HepG2 (cell line): ENCODE results near the gene LOXL3. TPM values are rescaled to one million over a fixed set of nuclear protein-coding genes. Genes with fewer than 3 reads are reported as not detected.
A peak's percentile ranks its signal among the peaks of the same experiment; 100 is the strongest.

Experiments
- AKAP8 ChIP-seq: sonication (generic); formaldehyde crosslinking; IDR thresholded peaks from 2 replicates; pipeline ENCODE4 v1.5.1; 2020; ENCODE audit warnings: mild to moderate bottlenecking, missing genetic modification reagents
- ARID2 ChIP-seq: sonication (generic); formaldehyde crosslinking; IDR thresholded peaks from 2 replicates; pipeline ENCODE4 v1.8.1; 2022; ENCODE audit warnings: mild to moderate bottlenecking, missing genetic modification reagents, borderline replicate concordance
- CBX1 ChIP-seq: IDR thresholded peaks from one replicate; pipeline ENCODE4 v1.6.1; 2016; ENCODE audit warnings: antibody characterized with exemption, low read depth
- MAFK ChIP-seq, 2 experiments: IDR thresholded peaks in 1 of 2; conservative IDR thresholded peaks in 1 of 2; 2 replicates each; pipeline ENCODE4 v1.6.1; 2011; ENCODE audit warnings: improper control_type of control experiment in 2 of 2, low read length in 2 of 2
- RBM22 ChIP-seq: fragments of 200-400 bp; formaldehyde crosslinking; optimal IDR thresholded peaks from 2 replicates; pipeline ENCODE3; 2017; ENCODE audit warnings: mild to moderate bottlenecking, low read length, moderate library complexity
- U2AF2 ChIP-seq: fragments of 200-400 bp; formaldehyde crosslinking; IDR thresholded peaks from 2 replicates; pipeline ENCODE4 v1.6.1; 2017; ENCODE audit warnings: low read depth, mild to moderate bottlenecking, low read length
- ZBTB21 ChIP-seq: sonication (generic); formaldehyde crosslinking; IDR thresholded peaks from 2 replicates; pipeline ENCODE4 v1.4.0; 2020; ENCODE audit warnings: missing genetic modification reagents
- ZFP62 ChIP-seq: sonication (generic); formaldehyde crosslinking; IDR thresholded peaks from 2 replicates; pipeline ENCODE4 v1.4.0; 2020; ENCODE audit warnings: missing genetic modification reagents
- ZMAT3 ChIP-seq: sonication (generic); formaldehyde crosslinking; conservative IDR thresholded peaks from 2 replicates; pipeline ENCODE4 v1.7.0; 2021; ENCODE audit warnings: missing genetic modification reagents
- ZMYM2 ChIP-seq: sonication (generic); formaldehyde crosslinking; IDR thresholded peaks from 2 replicates; pipeline ENCODE4 v1.8.0; 2022; ENCODE audit warnings: mild to moderate bottlenecking, missing genetic modification reagents
- ZNF350 ChIP-seq: sonication (generic); formaldehyde crosslinking; IDR thresholded peaks from 2 replicates; pipeline ENCODE4 v1.4.0; 2020; ENCODE audit warnings: mild to moderate bottlenecking, low read depth, missing genetic modification reagents, borderline replicate concordance
- ZNF460 ChIP-seq: sonication (generic); formaldehyde crosslinking; IDR thresholded peaks from 2 replicates; pipeline ENCODE4 v1.5.1; 2020; ENCODE audit warnings: missing genetic modification reagents, mild to moderate bottlenecking, borderline replicate concordance
- ZNF547 ChIP-seq: sonication (generic); formaldehyde crosslinking; IDR thresholded peaks from 2 replicates; pipeline ENCODE4 v1.5.1; 2020; ENCODE audit warnings: mild to moderate bottlenecking, missing genetic modification reagents
- ZNF558 ChIP-seq: sonication (generic); formaldehyde crosslinking; IDR thresholded peaks from 2 replicates; pipeline ENCODE4 v1.9.0; 2022; ENCODE audit warnings: mild to moderate bottlenecking, missing genetic modification reagents, borderline replicate concordance
- polyA plus RNA-seq, 8 experiments: library from polyadenylated mRNA; depleted of rRNA in 3 of 8; stranded (reverse) in 7 of 8; unstranded in 1 of 8; fragments of >200 nt; fragmentation: Illumina TruSeq in 4 of 8; extraction: Trizol in 4 of 8; gene quantifications; 2 replicates each; pipeline versions ENCODE4 v1.2.1 to v1.2.3, GENCODE V29; 2011 to 2016; ENCODE audit warnings: low read depth in 4 of 8, missing spikeins in 1 of 8, mixed read lengths in 1 of 8; ENCODE audit not compliant: insufficient read depth in 1 of 8
- total RNA-seq, 5 experiments: library from RNA; depleted of rRNA; stranded (reverse); fragments of >200 nt; fragmentation: Illumina TruSeq; extraction: Trizol; gene quantifications; 2 replicates each; pipeline ENCODE4 v1.2.3, GENCODE V29; 2016; ENCODE audit warnings: low read depth in 1 of 5
- TF ChIP-seq, protein P1 (sequence below): sonication (generic); formaldehyde crosslinking; IDR thresholded peaks from 2 replicates; pipeline ENCODE4 v1.5.0; 2020; ENCODE audit warnings: missing genetic modification reagents
- TF ChIP-seq, protein P2 (sequence below): sonication (generic); formaldehyde crosslinking; IDR thresholded peaks from 2 replicates; pipeline ENCODE4 v1.8.0; 2022; ENCODE audit warnings: mild to moderate bottlenecking, missing genetic modification reagents
- TF ChIP-seq, protein P3 (sequence below): sonication (generic); formaldehyde crosslinking; IDR thresholded peaks from 2 replicates; pipeline ENCODE4 v1.5.0; 2020; ENCODE audit warnings: mild to moderate bottlenecking, missing genetic modification reagents, borderline replicate concordance
- TF ChIP-seq, protein P4 (sequence below): sonication (generic); formaldehyde crosslinking; IDR thresholded peaks from 2 replicates; pipeline ENCODE4 v1.5.1; 2020; ENCODE audit warnings: mild to moderate bottlenecking, missing genetic modification reagents
- TF ChIP-seq, protein P5 (sequence below): sonication (generic); formaldehyde crosslinking; IDR thresholded peaks from 2 replicates; pipeline ENCODE4 v1.8.0; 2022; ENCODE audit warnings: mild to moderate bottlenecking, missing genetic modification reagents, borderline replicate concordance

The LOXL3 gene
- total and polyA plus RNA-seq, 2 of the 13 experiments (the other 11 are each of a cell fraction or from before 2014, with no cell fraction given), result 0.55 to 6.5 TPM

DNA sequence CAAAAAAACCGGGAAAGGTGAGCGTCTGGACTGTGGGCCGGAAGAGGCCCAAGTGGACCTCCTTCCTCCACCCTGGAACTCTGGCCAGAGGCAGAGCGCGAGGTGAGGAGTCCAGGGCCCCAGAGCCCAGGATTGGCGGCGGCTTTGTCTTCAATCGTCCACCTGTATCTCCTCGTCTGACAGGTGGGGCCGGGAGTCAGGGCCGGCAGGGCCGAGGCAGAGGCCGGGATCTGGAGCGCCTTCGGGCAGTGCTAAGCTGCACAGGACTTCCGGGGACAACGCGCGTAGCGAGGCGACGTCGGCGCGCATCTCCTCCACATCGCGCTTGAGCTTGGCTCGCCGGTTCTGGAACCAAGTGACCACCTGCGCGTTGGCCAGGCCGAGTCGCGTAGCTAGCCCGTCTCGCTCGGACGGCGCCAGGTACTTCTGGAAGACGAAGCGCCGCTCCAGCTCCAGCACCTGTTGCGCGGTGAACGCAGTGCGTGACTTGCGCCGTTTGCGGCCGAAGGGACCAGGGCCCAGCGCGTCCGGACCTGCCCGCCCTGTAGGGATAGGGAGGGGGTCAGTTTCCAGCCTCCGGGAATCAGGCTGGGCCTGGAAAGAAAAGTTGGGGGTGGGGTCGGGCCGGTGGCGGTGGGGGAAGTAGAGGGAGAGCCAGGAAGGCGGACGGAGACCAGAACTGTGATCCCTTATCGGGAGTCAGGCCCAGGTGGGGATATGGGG is 55.8 kb downstream of the LOXL3 start (continued):
- peak; percentile 54; the same call in 1 of the 2 replicates for TF ChIP-seq ZMYM2 (CRISPR knock-in tag)
- no peak for TF ChIP-seq ZBTB21
- TF ChIP-seq ZMAT3, result no peak
- peak; percentile 46 for TF ChIP-seq CBX1
- no peak for TF ChIP-seq U2AF2
- TF ChIP-seq ZFP62 (CRISPR knock-in tag), result no peak
- TF ChIP-seq, protein P1, sequence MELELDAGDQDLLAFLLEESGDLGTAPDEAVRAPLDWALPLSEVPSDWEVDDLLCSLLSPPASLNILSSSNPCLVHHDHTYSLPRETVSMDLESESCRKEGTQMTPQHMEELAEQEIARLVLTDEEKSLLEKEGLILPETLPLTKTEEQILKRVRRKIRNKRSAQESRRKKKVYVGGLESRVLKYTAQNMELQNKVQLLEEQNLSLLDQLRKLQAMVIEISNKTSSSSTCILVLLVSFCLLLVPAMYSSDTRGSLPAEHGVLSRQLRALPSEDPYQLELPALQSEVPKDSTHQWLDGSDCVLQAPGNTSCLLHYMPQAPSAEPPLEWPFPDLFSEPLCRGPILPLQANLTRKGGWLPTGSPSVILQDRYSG (CRISPR knock-in tag), result no peak
- TF ChIP-seq ZNF460, result no peak
- no peak for TF ChIP-seq MAFK (conservative IDR thresholded peaks at IDR 0.05 in 1 of 2, IDR thresholded peaks at IDR 0.05 in 1 of 2; ENCODE audit: low read length in 2 of 2)
- TF ChIP-seq ZNF558 (CRISPR knock-in tag), result no peak
- TF ChIP-seq ZNF547 (CRISPR knock-in tag), result peak; percentile 63
- TF ChIP-seq AKAP8, result no peak; the same call in 1 of the 2 replicates
- peak; percentile 91 for TF ChIP-seq ARID2
- no peak for TF ChIP-seq ZNF350 (CRISPR knock-in tag)
- no peak for TF ChIP-seq RBM22
- TF ChIP-seq, protein P2, sequence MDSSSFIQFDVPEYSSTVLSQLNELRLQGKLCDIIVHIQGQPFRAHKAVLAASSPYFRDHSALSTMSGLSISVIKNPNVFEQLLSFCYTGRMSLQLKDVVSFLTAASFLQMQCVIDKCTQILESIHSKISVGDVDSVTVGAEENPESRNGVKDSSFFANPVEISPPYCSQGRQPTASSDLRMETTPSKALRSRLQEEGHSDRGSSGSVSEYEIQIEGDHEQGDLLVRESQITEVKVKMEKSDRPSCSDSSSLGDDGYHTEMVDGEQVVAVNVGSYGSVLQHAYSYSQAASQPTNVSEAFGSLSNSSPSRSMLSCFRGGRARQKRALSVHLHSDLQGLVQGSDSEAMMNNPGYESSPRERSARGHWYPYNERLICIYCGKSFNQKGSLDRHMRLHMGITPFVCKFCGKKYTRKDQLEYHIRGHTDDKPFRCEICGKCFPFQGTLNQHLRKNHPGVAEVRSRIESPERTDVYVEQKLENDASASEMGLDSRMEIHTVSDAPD (CRISPR knock-in tag), result peak; percentile 73; the same call in 1 of the 2 replicates
- TF ChIP-seq, protein P3, sequence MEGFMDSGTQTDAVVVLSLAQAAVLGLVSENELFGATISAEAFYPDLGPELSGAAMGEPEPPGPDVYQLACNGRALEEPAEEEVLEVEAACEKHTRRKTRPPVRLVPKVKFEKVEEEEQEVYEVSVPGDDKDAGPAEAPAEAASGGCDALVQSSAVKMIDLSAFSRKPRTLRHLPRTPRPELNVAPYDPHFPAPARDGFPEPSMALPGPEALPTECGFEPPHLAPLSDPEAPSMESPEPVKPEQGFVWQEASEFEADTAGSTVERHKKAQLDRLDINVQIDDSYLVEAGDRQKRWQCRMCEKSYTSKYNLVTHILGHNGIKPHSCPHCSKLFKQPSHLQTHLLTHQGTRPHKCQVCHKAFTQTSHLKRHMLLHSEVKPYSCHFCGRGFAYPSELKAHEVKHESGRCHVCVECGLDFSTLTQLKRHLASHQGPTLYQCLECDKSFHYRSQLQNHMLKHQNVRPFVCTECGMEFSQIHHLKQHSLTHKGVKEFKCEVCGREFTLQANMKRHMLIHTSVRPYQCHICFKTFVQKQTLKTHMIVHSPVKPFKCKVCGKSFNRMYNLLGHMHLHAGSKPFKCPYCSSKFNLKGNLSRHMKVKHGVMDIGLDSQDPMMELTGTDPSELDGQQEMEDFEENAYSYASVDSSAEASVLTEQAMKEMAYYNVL (CRISPR knock-in tag), result no peak
- TF ChIP-seq, protein P4, sequence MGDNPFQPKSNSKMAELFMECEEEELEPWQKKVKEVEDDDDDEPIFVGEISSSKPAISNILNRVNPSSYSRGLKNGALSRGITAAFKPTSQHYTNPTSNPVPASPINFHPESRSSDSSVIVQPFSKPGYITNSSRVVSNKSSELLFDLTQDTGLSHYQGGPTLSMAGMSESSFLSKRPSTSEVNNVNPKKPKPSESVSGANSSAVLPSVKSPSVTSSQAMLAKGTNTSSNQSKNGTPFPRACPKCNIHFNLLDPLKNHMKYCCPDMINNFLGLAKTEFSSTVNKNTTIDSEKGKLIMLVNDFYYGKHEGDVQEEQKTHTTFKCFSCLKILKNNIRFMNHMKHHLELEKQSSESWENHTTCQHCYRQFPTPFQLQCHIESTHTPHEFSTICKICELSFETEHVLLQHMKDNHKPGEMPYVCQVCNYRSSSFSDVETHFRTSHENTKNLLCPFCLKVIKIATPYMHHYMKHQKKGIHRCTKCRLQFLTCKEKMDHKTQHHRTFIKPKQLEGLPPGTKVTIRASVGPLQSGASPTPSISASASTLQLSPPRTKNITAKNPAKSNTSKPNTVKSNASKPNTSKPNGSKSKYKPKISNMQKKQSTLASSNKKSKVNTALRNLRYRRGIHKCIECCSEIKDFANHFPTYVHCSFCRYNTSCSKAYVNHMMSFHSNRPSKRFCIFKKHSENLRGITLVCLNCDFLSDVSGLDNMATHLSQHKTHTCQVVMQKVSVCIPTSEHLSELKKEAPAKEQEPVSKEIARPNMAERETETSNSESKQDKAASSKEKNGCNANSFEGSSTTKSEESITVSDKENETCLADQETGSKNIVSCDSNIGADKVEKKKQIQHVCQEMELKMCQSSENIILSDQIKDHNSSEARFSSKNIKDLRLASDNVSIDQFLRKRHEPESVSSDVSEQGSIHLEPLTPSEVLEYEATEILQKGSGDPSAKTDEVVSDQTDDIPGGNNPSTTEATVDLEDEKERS, result no peak
- TF ChIP-seq, protein P5, sequence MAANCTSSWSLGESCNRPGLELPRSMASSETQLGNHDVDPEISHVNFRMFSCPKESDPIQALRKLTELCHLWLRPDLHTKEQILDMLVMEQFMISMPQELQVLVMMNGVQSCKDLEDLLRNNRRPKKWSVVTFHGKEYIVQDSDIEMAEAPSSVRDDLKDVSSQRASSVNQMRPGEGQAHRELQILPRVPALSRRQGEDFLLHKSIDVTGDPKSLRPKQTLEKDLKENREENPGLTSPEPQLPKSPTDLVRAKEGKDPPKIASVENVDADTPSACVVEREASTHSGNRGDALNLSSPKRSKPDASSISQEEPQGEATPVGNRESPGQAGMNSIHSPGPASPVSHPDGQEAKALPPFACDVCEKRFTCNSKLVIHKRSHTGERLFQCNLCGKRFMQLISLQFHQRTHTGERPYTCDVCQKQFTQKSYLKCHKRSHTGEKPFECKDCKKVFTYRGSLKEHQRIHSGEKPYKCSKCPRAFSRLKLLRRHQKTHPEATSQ, result peak; percentile 71; the same call in 1 of the 2 replicates
